GM23338 (cell line): ENCODE data around the gene ATF7. TPM values are rescaled to one million over a fixed set of nuclear protein-coding genes. Genes with fewer than 3 reads are reported as not detected.
"Not testable (repeated sequence)": the region's sequence is repeated elsewhere in the genome, so short reads cannot be mapped to it uniquely, and the experiment has no call there.

Source experiments
- ATAC-seq: fragments of 200-7000 bp; cut with Tn5 transposase; 3 replicates; pipeline ENCODE4 v1.9.1; 2020
- DNase-seq: peaks from one replicate; pipeline ENCODE4 v3.0.0-alpha.2; 2015; ENCODE audit warnings: low spot score
- H2AFZ ChIP-seq: fragments of 200-600 bp; sonication (generic); 2 replicates; pipeline ENCODE4 v1.8.0; 2016; ENCODE audit warnings: antibody characterized with exemption, mild to moderate bottlenecking, moderate library complexity
- H3F3A ChIP-seq: fragments of 200-600 bp; sonication (generic); replicated peaks from 2 replicates; pipeline ENCODE4 v1.8.0; 2017; ENCODE audit warnings: antibody characterized with exemption, mixed run types, low read depth
- H3K27ac ChIP-seq: fragments of 200-600 bp; sonication (generic); 2 replicates; pipeline ENCODE4 v1.6.1; 2016; ENCODE audit warnings: low read depth
- H3K27me3 ChIP-seq: fragments of 200-600 bp; sonication (generic); 2 replicates; pipeline ENCODE4 v1.8.0; 2016; ENCODE audit warnings: mild to moderate bottlenecking, mixed run types, moderate library complexity; ENCODE audit not compliant: insufficient read depth
- H3K36me3 ChIP-seq: fragments of 200-600 bp; sonication (generic); 2 replicates; pipeline ENCODE4 v1.8.0; 2016; ENCODE audit warnings: mild to moderate bottlenecking; ENCODE audit not compliant: insufficient read depth
- H3K4me1 ChIP-seq: fragments of 200-600 bp; sonication (generic); 2 replicates; pipeline ENCODE4 v1.8.0; 2016; ENCODE audit warnings: mild to moderate bottlenecking, moderate library complexity; ENCODE audit not compliant: insufficient read depth
- H3K4me2 ChIP-seq: fragments of 200-600 bp; sonication (generic); 2 replicates; pipeline ENCODE4 v1.7.1; 2017; ENCODE audit warnings: mixed run types
- H3K4me3 ChIP-seq: fragments of 200-600 bp; sonication (generic); 2 replicates; pipeline ENCODE4 v1.6.1; 2016; ENCODE audit warnings: mixed run types
- H3K79me2 ChIP-seq: fragments of 200-600 bp; sonication (generic); replicated peaks from 2 replicates; pipeline ENCODE4 v1.8.0; 2017; ENCODE audit warnings: mild to moderate bottlenecking; ENCODE audit not compliant: insufficient read depth
- H3K9me2 ChIP-seq: fragments of 200-600 bp; sonication (generic); 2 replicates; pipeline ENCODE4 v1.8.0; 2017; ENCODE audit not compliant: insufficient read depth
- H4K20me1 ChIP-seq: fragments of 200-600 bp; sonication (generic); replicated peaks from 2 replicates; pipeline ENCODE4 v1.8.0; 2017; ENCODE audit warnings: mild to moderate bottlenecking; ENCODE audit not compliant: insufficient read depth
- H3K27ac Mint-ChIP-seq: 2 replicates; pipeline ENCODE4 v1.8.0; 2020; ENCODE audit warnings: inconsistent platforms, mild to moderate bottlenecking, moderate library complexity, mixed read lengths
- H3K27me3 Mint-ChIP-seq: 3 replicates; pipeline ENCODE4 v1.8.0; 2022; ENCODE audit warnings: low read depth, mild to moderate bottlenecking, moderate library complexity, mixed read lengths, inconsistent platforms; ENCODE audit not compliant: insufficient read depth, poor library complexity
- H3K36me3 Mint-ChIP-seq: 3 replicates; pipeline ENCODE4 v1.8.0; 2021; ENCODE audit warnings: low read depth, mild to moderate bottlenecking, inconsistent platforms, moderate library complexity, mixed read lengths
- H3K4me1 Mint-ChIP-seq: 3 replicates; pipeline ENCODE4 v1.8.0; 2020; ENCODE audit warnings: mild to moderate bottlenecking, inconsistent platforms, mixed read lengths
- H3K4me3 Mint-ChIP-seq: 3 replicates; pipeline ENCODE4 v1.8.0; 2021; ENCODE audit warnings: moderate library complexity, mild to moderate bottlenecking, inconsistent platforms, mixed read lengths
- H3K9me3 Mint-ChIP-seq: 3 replicates; pipeline ENCODE4 v1.8.0; 2020; ENCODE audit warnings: moderate library complexity, mild to moderate bottlenecking, inconsistent platforms, mixed read lengths
- CTCF ChIP-seq, 2 experiments: fragments of 200-600 bp in 1 of 2; sonication (generic) in 1 of 2; conservative IDR thresholded peaks; 2 replicates each; pipeline versions ENCODE4 v1.5.1 to v1.6.1; 2016 to 2017; ENCODE audit warnings: antibody characterized with exemption in 2 of 2, low read depth in 2 of 2, mild to moderate bottlenecking in 2 of 2, moderate library complexity in 1 of 2
- ETS1 ChIP-seq: IDR thresholded peaks from 2 replicates; pipeline ENCODE4 v1.6.1; 2016; ENCODE audit warnings: antibody characterized with exemption
- NANOG ChIP-seq: IDR thresholded peaks from 2 replicates; pipeline ENCODE4 v1.6.1; 2016; ENCODE audit warnings: antibody characterized with exemption, borderline replicate concordance
- STAT1 ChIP-seq: IDR thresholded peaks from one replicate; pipeline ENCODE4 v1.6.1; 2016; ENCODE audit warnings: antibody characterized with exemption; ENCODE audit not compliant: unreplicated experiment
- ZNF462 ChIP-seq: fragments of 250-450 bp; sonication (Bioruptor Pico); IDR thresholded peaks from 2 replicates; pipeline ENCODE4 v1.5.0; 2020; ENCODE audit warnings: mild to moderate bottlenecking, moderate library complexity
- polyA plus RNA-seq: library from polyadenylated mRNA; unstranded; fragments of >200 nt; fragmentation: Nextera tagmentation; extraction: Ambion mirVana; gene quantifications from 2 replicates; pipeline ENCODE4 v1.2.1, GENCODE V29; 2016
- total RNA-seq: library from RNA; depleted of rRNA; stranded (reverse); fragments of >200 nt; shearing (Covaris generic); gene quantifications from 2 replicates; pipeline ENCODE4 v1.2.3, GENCODE V29; 2014

Gene ATF7
- total and polyA plus RNA-seq, 2 experiments from 2014 or later = 13.9 to 16.3 TPM

- no peak for TF ChIP-seq ZNF462 (CRISPR knock-in tag)
- TF ChIP-seq NANOG = no peak
- TF ChIP-seq CTCF (conservative IDR thresholded peaks at IDR 0.05; ENCODE audit: low read depth in 2 of 2) = no peak
- no peak for TF ChIP-seq ETS1
- TF ChIP-seq STAT1 = no peak
Observed at GRCh38 chr12:53550595-53550994, 75.6 kb downstream of the ATF7 start (continued).

GRCh38 chr12:53550131-53550530 lies 76.1 kb downstream of the ATF7 start:
- not testable (repeated sequence) for H4K20me1 ChIP-seq, H2AFZ ChIP-seq, H3K36me3 ChIP-seq, DNase-seq, H3K4me1 ChIP-seq, ATAC-seq, H3K27ac Mint-ChIP-seq, H3K79me2 ChIP-seq, H3K4me3 ChIP-seq, H3K27me3 Mint-ChIP-seq, H3K9me2 ChIP-seq, H3K4me3 Mint-ChIP-seq, H3K27ac ChIP-seq, H3K36me3 Mint-ChIP-seq, H3K27me3 ChIP-seq, H3K9me3 Mint-ChIP-seq, H3K4me2 ChIP-seq, H3K4me1 Mint-ChIP-seq, H3F3A ChIP-seq

GRCh38 chr12:53548354-53548753 lies 77.8 kb downstream of the ATF7 start:
- H3K79me2 ChIP-seq, H3K27ac Mint-ChIP-seq, H3K4me3 ChIP-seq: not testable (repeated sequence)

More at GRCh38 chr12:53548354-53548753, 77.8 kb downstream of the ATF7 start:
- H3K27me3 Mint-ChIP-seq, H3K4me3 Mint-ChIP-seq, H3K27me3 ChIP-seq, H3F3A ChIP-seq, ATAC-seq, H2AFZ ChIP-seq, DNase-seq, H3K9me2 ChIP-seq, H3K9me3 Mint-ChIP-seq, H3K4me2 ChIP-seq, H3K27ac ChIP-seq, H4K20me1 ChIP-seq, H3K36me3 ChIP-seq, H3K36me3 Mint-ChIP-seq, H3K4me1 Mint-ChIP-seq, H3K4me1 ChIP-seq: not testable (repeated sequence)
